ENCODE data around the gene CYB561D2.

DNA sequence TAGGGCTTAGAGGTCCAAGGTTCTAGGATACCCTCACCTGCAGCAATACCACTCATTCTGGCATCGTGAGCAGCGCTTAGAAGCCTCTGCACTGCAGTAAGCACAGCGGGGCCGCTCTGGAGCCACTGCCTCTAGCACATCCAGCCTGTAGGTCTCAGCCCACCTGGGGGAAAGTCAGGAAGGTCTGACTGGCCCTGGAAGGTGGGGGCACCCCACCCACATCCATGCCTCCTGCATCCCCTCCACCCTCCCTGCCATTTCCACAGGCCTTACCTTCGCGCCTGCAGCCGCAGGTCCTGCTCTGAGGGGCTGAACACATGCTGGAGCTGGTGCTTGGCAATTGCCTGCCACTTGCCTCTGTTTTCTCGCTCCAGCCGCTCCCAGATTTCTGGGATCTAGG is 9.1 kb upstream of the CYB561D2 start:
- TF ChIP-seq, protein P1, sequence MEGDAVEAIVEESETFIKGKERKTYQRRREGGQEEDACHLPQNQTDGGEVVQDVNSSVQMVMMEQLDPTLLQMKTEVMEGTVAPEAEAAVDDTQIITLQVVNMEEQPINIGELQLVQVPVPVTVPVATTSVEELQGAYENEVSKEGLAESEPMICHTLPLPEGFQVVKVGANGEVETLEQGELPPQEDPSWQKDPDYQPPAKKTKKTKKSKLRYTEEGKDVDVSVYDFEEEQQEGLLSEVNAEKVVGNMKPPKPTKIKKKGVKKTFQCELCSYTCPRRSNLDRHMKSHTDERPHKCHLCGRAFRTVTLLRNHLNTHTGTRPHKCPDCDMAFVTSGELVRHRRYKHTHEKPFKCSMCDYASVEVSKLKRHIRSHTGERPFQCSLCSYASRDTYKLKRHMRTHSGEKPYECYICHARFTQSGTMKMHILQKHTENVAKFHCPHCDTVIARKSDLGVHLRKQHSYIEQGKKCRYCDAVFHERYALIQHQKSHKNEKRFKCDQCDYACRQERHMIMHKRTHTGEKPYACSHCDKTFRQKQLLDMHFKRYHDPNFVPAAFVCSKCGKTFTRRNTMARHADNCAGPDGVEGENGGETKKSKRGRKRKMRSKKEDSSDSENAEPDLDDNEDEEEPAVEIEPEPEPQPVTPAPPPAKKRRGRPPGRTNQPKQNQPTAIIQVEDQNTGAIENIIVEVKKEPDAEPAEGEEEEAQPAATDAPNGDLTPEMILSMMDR (IDR thresholded peaks at IDR 0.05; ENCODE audit: low read depth, low read length, poor library complexity, severe bottlenecking) = no peak
- TF ChIP-seq EZH2phosphoT487 (IDR thresholded peaks at IDR 0.05; ENCODE audit: borderline replicate concordance, low read length) = no peak
